ENCODE data around the gene TPSD1. TPM values are rescaled to one million over a fixed set of nuclear protein-coding genes. Genes with fewer than 3 reads are reported as not detected.

The TPSD1 gene
- total RNA-seq, 4 donors from 2014 or later: 6.6 to 14.3 (median 12.8) TPM; not detected in 1

GRCh38 chr16:1293921-1294656 is 38.2 kb downstream of the TPSD1 start:
- TF ChIP-seq CTCF (IDR thresholded peaks at IDR 0.05; ENCODE audit: low read depth): no peak

- no peak for TF ChIP-seq CTCF (IDR thresholded peaks at IDR 0.05; ENCODE audit: low read depth)
Observed at GRCh38 chr16:1295465-1295864, 39.6 kb downstream of the TPSD1 start.

- TF ChIP-seq CTCF (IDR thresholded peaks at IDR 0.05; ENCODE audit: low read depth): no peak
Observed at GRCh38 chr16:1297018-1297696, 41.3 kb downstream of the TPSD1 start.

GRCh38 chr16:1298406-1298805 is 42.5 kb downstream of the TPSD1 start:
- no peak for TF ChIP-seq CTCF (IDR thresholded peaks at IDR 0.05; ENCODE audit: low read depth)

GRCh38 chr16:1299012-1299867 is 43.4 kb downstream of the TPSD1 start:
- no peak for TF ChIP-seq CTCF (IDR thresholded peaks at IDR 0.05; ENCODE audit: low read depth)

- no peak for TF ChIP-seq CTCF (IDR thresholded peaks at IDR 0.05; ENCODE audit: low read depth)
Observed at GRCh38 chr16:1299868-1300203, 44.0 kb downstream of the TPSD1 start.

All from subcutaneous adipose tissue (tissue), 4 donors.